Measurements from ENCODE around the gene SLC35B2. TPM values are rescaled to one million over a fixed set of nuclear protein-coding genes. Genes with fewer than 3 reads are reported as not detected.

The SLC35B2 gene
- total and polyA plus RNA-seq, 10 of the 15 experiments (the other 5 are each of a cell fraction or from before 2014, with no cell fraction given), result 11.3 to 45.4 (median 33.8) TPM

DNA sequence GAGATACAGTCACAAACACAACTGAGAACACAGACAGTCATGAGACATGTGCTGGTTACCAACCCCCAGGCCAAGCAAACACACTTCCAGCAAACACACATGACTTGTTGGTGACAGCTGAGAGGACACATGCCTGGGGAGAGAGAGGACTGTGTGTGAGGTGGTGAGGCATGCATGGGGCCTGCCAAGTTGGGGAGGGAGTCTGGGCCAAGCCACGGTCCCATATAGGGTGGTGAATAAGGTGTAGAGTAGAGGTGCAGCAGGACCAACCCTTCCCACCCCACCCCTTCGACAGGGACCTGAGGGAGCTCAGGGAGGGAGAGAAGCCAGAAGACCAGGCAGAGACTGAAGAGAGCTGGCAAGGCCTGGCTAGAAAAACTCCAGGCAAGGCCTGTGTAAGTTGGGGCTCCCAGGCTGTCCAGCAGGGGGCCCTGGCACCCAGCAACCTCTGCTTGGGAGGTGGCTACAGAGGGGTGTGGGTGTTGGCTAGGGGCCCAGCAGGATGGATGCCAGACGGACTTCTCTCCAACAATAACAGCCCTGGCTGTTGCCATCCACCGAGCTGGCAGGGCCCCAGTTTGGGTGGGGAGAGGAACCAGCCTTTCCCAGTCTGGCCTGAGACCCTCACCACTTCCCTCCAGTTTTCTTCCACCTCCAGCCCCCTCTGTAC is 35.9 kb downstream of the SLC35B2 start (continued):
- 0 out of 4 replicates have a peak, but pooled peaks of 1 of the 2 experiments have one; percentile 22 for TF ChIP-seq EP300 (IDR thresholded peaks at IDR 0.05; ENCODE audit: borderline replicate concordance in 1 of 2, control insufficient read depth in 1 of 2, low read depth in 2 of 2, low read length in 2 of 2)
- TF ChIP-seq, protein P1, sequence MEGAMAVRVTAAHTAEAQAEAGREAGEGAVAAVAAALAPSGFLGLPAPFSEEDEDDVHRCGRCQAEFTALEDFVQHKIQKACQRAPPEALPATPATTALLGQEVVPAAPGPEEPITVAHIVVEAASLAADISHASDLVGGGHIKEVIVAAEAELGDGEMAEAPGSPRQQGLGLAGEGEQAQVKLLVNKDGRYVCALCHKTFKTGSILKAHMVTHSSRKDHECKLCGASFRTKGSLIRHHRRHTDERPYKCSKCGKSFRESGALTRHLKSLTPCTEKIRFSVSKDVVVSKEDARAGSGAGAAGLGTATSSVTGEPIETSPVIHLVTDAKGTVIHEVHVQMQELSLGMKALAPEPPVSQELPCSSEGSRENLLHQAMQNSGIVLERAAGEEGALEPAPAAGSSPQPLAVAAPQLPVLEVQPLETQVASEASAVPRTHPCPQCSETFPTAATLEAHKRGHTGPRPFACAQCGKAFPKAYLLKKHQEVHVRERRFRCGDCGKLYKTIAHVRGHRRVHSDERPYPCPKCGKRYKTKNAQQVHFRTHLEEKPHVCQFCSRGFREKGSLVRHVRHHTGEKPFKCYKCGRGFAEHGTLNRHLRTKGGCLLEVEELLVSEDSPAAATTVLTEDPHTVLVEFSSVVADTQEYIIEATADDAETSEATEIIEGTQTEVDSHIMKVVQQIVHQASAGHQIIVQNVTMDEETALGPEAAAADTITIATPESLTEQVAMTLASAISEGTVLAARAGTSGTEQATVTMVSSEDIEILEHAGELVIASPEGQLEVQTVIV (IDR thresholded peaks at IDR 0.05; ENCODE audit: borderline replicate concordance, partially characterized antibody), result no peak
- TF ChIP-seq MXI1 (IDR thresholded peaks at IDR 0.05; ENCODE audit: low read depth, low read length), result peak; percentile 94
- no peak for TF ChIP-seq SREBF2 (IDR thresholded peaks at IDR 0.05; ENCODE audit: low read length)
- TF ChIP-seq NFIC (IDR thresholded peaks at IDR 0.05; ENCODE audit: low read depth, low read length), result no peak
- 0 out of 2 replicates have a peak, but pooled peaks have one; percentile 89 for TF ChIP-seq HDGF (IDR thresholded peaks at IDR 0.05)
- TF ChIP-seq, protein P2, sequence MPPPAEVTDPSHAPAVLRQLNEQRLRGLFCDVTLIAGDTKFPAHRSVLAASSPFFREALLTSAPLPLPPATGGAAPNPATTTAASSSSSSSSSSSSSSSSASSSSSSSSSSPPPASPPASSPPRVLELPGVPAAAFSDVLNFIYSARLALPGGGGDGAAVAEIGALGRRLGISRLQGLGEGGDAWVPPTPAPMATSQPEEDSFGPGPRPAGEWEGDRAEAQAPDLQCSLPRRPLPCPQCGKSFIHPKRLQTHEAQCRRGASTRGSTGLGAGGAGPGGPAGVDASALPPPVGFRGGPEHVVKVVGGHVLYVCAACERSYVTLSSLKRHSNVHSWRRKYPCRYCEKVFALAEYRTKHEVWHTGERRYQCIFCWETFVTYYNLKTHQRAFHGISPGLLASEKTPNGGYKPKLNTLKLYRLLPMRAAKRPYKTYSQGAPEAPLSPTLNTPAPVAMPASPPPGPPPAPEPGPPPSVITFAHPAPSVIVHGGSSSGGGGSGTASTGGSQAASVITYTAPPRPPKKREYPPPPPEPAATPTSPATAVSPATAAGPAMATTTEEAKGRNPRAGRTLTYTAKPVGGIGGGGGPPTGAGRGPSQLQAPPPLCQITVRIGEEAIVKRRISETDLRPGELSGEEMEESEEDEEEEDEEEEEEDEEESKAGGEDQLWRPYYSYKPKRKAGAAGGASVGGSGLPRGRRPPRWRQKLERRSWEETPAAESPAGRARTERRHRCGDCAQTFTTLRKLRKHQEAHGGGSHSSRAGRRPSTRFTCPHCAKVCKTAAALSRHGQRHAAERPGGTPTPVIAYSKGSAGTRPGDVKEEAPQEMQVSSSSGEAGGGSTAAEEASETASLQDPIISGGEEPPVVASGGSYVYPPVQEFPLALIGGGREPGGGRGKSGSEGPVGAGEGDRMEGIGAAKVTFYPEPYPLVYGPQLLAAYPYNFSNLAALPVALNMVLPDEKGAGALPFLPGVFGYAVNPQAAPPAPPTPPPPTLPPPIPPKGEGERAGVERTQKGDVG (CRISPR knock-in tag; IDR thresholded peaks at IDR 0.05), result no peak
- TF ChIP-seq WRNIP1 (IDR thresholded peaks at IDR 0.05; ENCODE audit: borderline replicate concordance, low read depth, low read length), result no peak
- TF ChIP-seq YY1 (IDR thresholded peaks at IDR 0.05; ENCODE audit: low read depth, low read length), result peak; percentile 50; the same call in 1 of the 2 replicates
- TF ChIP-seq CBFB (IDR thresholded peaks at IDR 0.05; ENCODE audit: low read depth), result no peak
- TF ChIP-seq, protein P3, sequence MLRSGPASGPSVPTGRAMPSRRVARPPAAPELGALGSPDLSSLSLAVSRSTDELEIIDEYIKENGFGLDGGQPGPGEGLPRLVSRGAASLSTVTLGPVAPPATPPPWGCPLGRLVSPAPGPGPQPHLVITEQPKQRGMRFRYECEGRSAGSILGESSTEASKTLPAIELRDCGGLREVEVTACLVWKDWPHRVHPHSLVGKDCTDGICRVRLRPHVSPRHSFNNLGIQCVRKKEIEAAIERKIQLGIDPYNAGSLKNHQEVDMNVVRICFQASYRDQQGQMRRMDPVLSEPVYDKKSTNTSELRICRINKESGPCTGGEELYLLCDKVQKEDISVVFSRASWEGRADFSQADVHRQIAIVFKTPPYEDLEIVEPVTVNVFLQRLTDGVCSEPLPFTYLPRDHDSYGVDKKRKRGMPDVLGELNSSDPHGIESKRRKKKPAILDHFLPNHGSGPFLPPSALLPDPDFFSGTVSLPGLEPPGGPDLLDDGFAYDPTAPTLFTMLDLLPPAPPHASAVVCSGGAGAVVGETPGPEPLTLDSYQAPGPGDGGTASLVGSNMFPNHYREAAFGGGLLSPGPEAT (IDR thresholded peaks at IDR 0.05; ENCODE audit: low read depth), result peak; percentile 54; the same call in 1 of the 2 replicates
- TF ChIP-seq, protein P4, sequence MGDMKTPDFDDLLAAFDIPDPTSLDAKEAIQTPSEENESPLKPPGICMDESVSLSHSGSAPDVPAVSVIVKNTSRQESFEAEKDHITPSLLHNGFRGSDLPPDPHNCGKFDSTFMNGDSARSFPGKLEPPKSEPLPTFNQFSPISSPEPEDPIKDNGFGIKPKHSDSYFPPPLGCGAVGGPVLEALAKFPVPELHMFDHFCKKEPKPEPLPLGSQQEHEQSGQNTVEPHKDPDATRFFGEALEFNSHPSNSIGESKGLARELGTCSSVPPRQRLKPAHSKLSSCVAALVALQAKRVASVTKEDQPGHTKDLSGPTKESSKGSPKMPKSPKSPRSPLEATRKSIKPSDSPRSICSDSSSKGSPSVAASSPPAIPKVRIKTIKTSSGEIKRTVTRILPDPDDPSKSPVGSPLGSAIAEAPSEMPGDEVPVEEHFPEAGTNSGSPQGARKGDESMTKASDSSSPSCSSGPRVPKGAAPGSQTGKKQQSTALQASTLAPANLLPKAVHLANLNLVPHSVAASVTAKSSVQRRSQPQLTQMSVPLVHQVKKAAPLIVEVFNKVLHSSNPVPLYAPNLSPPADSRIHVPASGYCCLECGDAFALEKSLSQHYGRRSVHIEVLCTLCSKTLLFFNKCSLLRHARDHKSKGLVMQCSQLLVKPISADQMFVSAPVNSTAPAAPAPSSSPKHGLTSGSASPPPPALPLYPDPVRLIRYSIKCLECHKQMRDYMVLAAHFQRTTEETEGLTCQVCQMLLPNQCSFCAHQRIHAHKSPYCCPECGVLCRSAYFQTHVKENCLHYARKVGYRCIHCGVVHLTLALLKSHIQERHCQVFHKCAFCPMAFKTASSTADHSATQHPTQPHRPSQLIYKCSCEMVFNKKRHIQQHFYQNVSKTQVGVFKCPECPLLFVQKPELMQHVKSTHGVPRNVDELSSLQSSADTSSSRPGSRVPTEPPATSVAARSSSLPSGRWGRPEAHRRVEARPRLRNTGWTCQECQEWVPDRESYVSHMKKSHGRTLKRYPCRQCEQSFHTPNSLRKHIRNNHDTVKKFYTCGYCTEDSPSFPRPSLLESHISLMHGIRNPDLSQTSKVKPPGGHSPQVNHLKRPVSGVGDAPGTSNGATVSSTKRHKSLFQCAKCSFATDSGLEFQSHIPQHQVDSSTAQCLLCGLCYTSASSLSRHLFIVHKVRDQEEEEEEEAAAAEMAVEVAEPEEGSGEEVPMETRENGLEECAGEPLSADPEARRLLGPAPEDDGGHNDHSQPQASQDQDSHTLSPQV (IDR thresholded peaks at IDR 0.05), result no peak; the same call in 1 of the 2 replicates
- TF ChIP-seq SUZ12 (IDR thresholded peaks at IDR 0.05; ENCODE audit: unreplicated experiment), result no peak
- no peak; the same call in 1 of the 2 replicates for TF ChIP-seq POLR2A (IDR thresholded peaks at IDR 0.05; ENCODE audit: low read depth, low read length)
- no peak for TF ChIP-seq NR2C2 (IDR thresholded peaks at IDR 0.05; ENCODE audit: borderline replicate concordance, control insufficient read depth, insufficient read length, low read depth)
- 0 out of 2 replicates have a peak, but pooled peaks have one; percentile 40 for TF ChIP-seq CHD2 (IDR thresholded peaks at IDR 0.05; ENCODE audit: borderline replicate concordance, low read depth, low read length)
- TF ChIP-seq RUNX3 (IDR thresholded peaks at IDR 0.05; ENCODE audit: low read length), result no peak

All from GM12878 (cell line).